GM23338 (cell line): ENCODE results near the gene RRP36. TPM values are rescaled to one million over a fixed set of nuclear protein-coding genes. Genes with fewer than 3 reads are reported as not detected.
"Not testable (repeated sequence)": the region's sequence is repeated elsewhere in the genome, so short reads cannot be mapped to it uniquely, and the experiment has no call there.

Experiments
- ATAC-seq: fragments of 200-7000 bp; cut with Tn5 transposase; 3 replicates; pipeline ENCODE4 v1.9.1; 2020
- DNase-seq: peaks from one replicate; pipeline ENCODE4 v3.0.0-alpha.2; 2015; ENCODE audit warnings: low spot score
- H2AFZ ChIP-seq: fragments of 200-600 bp; sonication (generic); 2 replicates; pipeline ENCODE4 v1.8.0; 2016; ENCODE audit warnings: antibody characterized with exemption, mild to moderate bottlenecking, moderate library complexity
- H3F3A ChIP-seq: fragments of 200-600 bp; sonication (generic); replicated peaks from 2 replicates; pipeline ENCODE4 v1.8.0; 2017; ENCODE audit warnings: antibody characterized with exemption, mixed run types, low read depth
- H3K27ac ChIP-seq: fragments of 200-600 bp; sonication (generic); 2 replicates; pipeline ENCODE4 v1.6.1; 2016; ENCODE audit warnings: low read depth
- H3K27me3 ChIP-seq: fragments of 200-600 bp; sonication (generic); 2 replicates; pipeline ENCODE4 v1.8.0; 2016; ENCODE audit warnings: mild to moderate bottlenecking, mixed run types, moderate library complexity; ENCODE audit not compliant: insufficient read depth
- H3K36me3 ChIP-seq: fragments of 200-600 bp; sonication (generic); 2 replicates; pipeline ENCODE4 v1.8.0; 2016; ENCODE audit warnings: mild to moderate bottlenecking; ENCODE audit not compliant: insufficient read depth
- H3K4me1 ChIP-seq: fragments of 200-600 bp; sonication (generic); 2 replicates; pipeline ENCODE4 v1.8.0; 2016; ENCODE audit warnings: mild to moderate bottlenecking, moderate library complexity; ENCODE audit not compliant: insufficient read depth
- H3K4me2 ChIP-seq: fragments of 200-600 bp; sonication (generic); 2 replicates; pipeline ENCODE4 v1.7.1; 2017; ENCODE audit warnings: mixed run types
- H3K4me3 ChIP-seq: fragments of 200-600 bp; sonication (generic); 2 replicates; pipeline ENCODE4 v1.6.1; 2016; ENCODE audit warnings: mixed run types
- H3K79me2 ChIP-seq: fragments of 200-600 bp; sonication (generic); replicated peaks from 2 replicates; pipeline ENCODE4 v1.8.0; 2017; ENCODE audit warnings: mild to moderate bottlenecking; ENCODE audit not compliant: insufficient read depth
- H3K9me2 ChIP-seq: fragments of 200-600 bp; sonication (generic); 2 replicates; pipeline ENCODE4 v1.8.0; 2017; ENCODE audit not compliant: insufficient read depth
- H4K20me1 ChIP-seq: fragments of 200-600 bp; sonication (generic); replicated peaks from 2 replicates; pipeline ENCODE4 v1.8.0; 2017; ENCODE audit warnings: mild to moderate bottlenecking; ENCODE audit not compliant: insufficient read depth
- H3K27ac Mint-ChIP-seq: 2 replicates; pipeline ENCODE4 v1.8.0; 2020; ENCODE audit warnings: inconsistent platforms, mild to moderate bottlenecking, moderate library complexity, mixed read lengths
- H3K27me3 Mint-ChIP-seq: 3 replicates; pipeline ENCODE4 v1.8.0; 2022; ENCODE audit warnings: low read depth, mild to moderate bottlenecking, moderate library complexity, mixed read lengths, inconsistent platforms; ENCODE audit not compliant: insufficient read depth, poor library complexity
- H3K36me3 Mint-ChIP-seq: 3 replicates; pipeline ENCODE4 v1.8.0; 2021; ENCODE audit warnings: low read depth, mild to moderate bottlenecking, inconsistent platforms, moderate library complexity, mixed read lengths
- H3K4me1 Mint-ChIP-seq: 3 replicates; pipeline ENCODE4 v1.8.0; 2020; ENCODE audit warnings: mild to moderate bottlenecking, inconsistent platforms, mixed read lengths
- H3K4me3 Mint-ChIP-seq: 3 replicates; pipeline ENCODE4 v1.8.0; 2021; ENCODE audit warnings: moderate library complexity, mild to moderate bottlenecking, inconsistent platforms, mixed read lengths
- H3K9me3 Mint-ChIP-seq: 3 replicates; pipeline ENCODE4 v1.8.0; 2020; ENCODE audit warnings: moderate library complexity, mild to moderate bottlenecking, inconsistent platforms, mixed read lengths
- CREB1 ChIP-seq: fragments of 250-450 bp; sonication (Bioruptor Pico); IDR thresholded peaks from 2 replicates; pipeline ENCODE4 v1.5.0; 2020; ENCODE audit warnings: low read depth, mild to moderate bottlenecking, moderate library complexity
- POLR2AphosphoS5 ChIP-seq: IDR thresholded peaks from 2 replicates; pipeline ENCODE4 v1.6.1; 2016; ENCODE audit warnings: antibody characterized with exemption, low read depth
- REST ChIP-seq: IDR thresholded peaks from one replicate; pipeline ENCODE4 v1.6.1; 2018; ENCODE audit warnings: antibody characterized with exemption; ENCODE audit not compliant: unreplicated experiment
- STAT1 ChIP-seq: IDR thresholded peaks from one replicate; pipeline ENCODE4 v1.6.1; 2016; ENCODE audit warnings: antibody characterized with exemption; ENCODE audit not compliant: unreplicated experiment
- ZNF462 ChIP-seq: fragments of 250-450 bp; sonication (Bioruptor Pico); IDR thresholded peaks from 2 replicates; pipeline ENCODE4 v1.5.0; 2020; ENCODE audit warnings: mild to moderate bottlenecking, moderate library complexity
- polyA plus RNA-seq: library from polyadenylated mRNA; unstranded; fragments of >200 nt; fragmentation: Nextera tagmentation; extraction: Ambion mirVana; gene quantifications from 2 replicates; pipeline ENCODE4 v1.2.1, GENCODE V29; 2016
- total RNA-seq: library from RNA; depleted of rRNA; stranded (reverse); fragments of >200 nt; shearing (Covaris generic); gene quantifications from 2 replicates; pipeline ENCODE4 v1.2.3, GENCODE V29; 2014
- TF ChIP-seq, protein P1 (sequence below), 2 experiments: fragments of 200-600 bp in 1 of 2; sonication (generic) in 1 of 2; conservative IDR thresholded peaks; 2 replicates each; pipeline versions ENCODE4 v1.5.1 to v1.6.1; 2016 to 2017; ENCODE audit warnings: antibody characterized with exemption in 2 of 2, low read depth in 2 of 2, mild to moderate bottlenecking in 2 of 2, moderate library complexity in 1 of 2

The RRP36 gene
- total and polyA plus RNA-seq, 2 experiments from 2014 or later, result 64.7 to 106 TPM

DNA sequence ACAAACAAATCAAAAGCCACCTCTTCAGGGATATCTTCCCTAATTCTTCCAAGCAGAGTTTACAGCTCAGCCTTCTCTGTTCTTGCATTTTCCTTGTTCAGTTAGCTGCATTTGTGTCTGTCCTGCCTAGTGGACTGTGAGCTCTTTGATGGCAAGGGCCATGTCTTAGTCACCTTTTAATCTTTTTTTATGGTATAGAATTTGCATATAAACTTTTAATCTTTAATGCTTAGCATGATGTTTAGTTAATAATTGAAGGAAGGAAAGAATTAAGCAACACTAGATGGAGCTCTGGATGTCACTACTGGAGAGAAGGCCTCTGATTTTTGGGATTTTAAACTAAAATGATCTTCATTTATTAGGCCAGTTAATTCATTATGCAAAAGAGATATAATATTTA, 24.9 kb upstream of the RRP36 start (continued):
- TF ChIP-seq ZNF462 (CRISPR knock-in tag), result no peak
- TF ChIP-seq STAT1, result no peak
- no peak for TF ChIP-seq REST
- TF ChIP-seq CREB1, result no peak
- TF ChIP-seq POLR2AphosphoS5, result no peak
- TF ChIP-seq, protein P1, sequence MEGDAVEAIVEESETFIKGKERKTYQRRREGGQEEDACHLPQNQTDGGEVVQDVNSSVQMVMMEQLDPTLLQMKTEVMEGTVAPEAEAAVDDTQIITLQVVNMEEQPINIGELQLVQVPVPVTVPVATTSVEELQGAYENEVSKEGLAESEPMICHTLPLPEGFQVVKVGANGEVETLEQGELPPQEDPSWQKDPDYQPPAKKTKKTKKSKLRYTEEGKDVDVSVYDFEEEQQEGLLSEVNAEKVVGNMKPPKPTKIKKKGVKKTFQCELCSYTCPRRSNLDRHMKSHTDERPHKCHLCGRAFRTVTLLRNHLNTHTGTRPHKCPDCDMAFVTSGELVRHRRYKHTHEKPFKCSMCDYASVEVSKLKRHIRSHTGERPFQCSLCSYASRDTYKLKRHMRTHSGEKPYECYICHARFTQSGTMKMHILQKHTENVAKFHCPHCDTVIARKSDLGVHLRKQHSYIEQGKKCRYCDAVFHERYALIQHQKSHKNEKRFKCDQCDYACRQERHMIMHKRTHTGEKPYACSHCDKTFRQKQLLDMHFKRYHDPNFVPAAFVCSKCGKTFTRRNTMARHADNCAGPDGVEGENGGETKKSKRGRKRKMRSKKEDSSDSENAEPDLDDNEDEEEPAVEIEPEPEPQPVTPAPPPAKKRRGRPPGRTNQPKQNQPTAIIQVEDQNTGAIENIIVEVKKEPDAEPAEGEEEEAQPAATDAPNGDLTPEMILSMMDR (conservative IDR thresholded peaks at IDR 0.05; ENCODE audit: low read depth in 2 of 2), result no peak

DNA sequence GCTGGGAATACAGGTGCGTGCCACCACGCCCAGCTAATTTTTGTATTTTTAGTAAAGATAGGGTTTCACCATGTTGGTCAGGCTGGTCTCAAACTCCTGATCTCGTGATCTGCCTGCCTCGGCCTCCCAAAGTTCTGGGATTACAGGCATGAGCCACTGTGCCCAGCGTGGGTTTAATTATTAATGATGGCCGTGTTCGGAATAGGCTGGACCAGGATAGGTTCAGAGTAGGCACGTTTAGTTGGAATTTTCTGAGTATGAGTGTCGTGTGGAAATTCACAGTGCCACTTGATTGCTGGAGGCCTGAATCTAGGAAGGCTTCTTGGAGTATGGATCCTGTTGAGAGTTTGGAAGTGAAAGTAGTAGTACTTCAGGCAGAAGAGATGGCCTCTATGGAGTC, 23.2 kb upstream of the RRP36 start:
- not testable (repeated sequence) for H3F3A ChIP-seq, H3K79me2 ChIP-seq, H3K4me3 ChIP-seq, DNase-seq, H3K4me2 ChIP-seq, ATAC-seq, H3K4me3 Mint-ChIP-seq, H3K4me1 Mint-ChIP-seq, H3K27me3 ChIP-seq, H3K27ac ChIP-seq, H3K27ac Mint-ChIP-seq, H3K36me3 ChIP-seq, H3K9me3 Mint-ChIP-seq, H3K36me3 Mint-ChIP-seq, H3K9me2 ChIP-seq, H3K4me1 ChIP-seq, H3K27me3 Mint-ChIP-seq, H2AFZ ChIP-seq
- peaks cover 16% of the 10 kb centered on the region for H4K20me1 ChIP-seq
